NCI-H1417 (cell line): Measurements from ENCODE around the gene CLDN3.
"Not testable (repeated sequence)": the region's sequence is repeated elsewhere in the genome, so short reads cannot be mapped to it uniquely, and the experiment has no call there.

Source experiments
- DNase-seq, 3 experiments: peaks; one replicate each; lab custom pipeline; 2025; lab: John Stamatoyannopoulos, UW

The CLDN3 gene

DNA sequence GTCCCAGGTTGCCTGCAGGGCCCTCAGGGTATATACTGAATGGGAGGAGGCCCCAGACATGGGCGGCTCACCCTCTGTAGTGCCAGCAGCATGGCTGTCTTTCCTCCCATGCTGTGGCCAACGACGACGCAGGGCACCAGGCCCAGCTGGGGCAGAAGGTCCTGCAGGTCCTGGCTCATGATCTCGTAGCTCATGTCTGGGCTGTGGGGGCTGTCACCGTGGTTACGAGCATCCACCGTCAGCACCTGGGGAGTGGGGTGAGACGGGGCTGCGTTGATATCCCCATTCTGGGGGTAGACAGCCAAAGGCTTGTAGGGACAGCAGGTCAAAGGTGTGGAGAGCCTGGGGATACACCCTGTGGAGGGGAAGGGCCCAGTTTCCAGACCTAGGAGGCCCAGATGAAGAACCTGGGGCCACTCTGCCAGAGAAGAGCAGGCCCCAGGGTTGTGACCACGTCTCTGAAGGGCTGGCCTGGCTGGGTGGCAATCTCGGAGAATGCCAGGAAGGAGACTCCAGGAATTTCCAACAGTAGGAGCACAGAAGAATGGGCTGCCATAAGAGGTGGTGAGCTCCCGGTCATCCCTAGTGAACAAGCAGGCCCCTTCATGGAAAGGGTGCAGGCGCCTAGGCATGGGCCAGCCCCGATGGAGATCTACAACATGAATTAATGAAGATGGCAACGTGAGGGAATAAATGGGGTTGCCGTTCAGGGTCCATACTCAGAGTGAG is 32.4 kb downstream of the CLDN3 start:
- no peak for DNase-seq

DNA sequence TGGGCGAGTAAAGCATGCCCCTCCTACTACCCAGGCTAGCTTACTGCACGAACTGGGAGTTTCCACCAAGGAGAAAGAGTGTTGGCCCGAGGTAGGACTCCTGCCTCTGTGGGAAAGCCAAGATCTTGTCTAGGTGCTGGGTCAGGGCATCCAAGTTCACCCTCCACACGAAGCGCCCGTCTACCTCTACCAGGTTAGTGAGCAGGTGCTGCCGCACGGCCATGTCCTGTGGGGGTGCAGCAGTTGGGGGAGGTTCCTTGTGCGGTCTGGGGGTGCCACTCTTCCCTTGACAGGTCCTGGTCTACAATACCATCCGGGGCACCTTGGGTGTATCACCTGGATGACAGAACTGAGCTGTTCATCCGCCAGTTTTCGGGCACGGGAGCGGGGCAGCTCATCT is 33.2 kb downstream of the CLDN3 start:
- DNase-seq: no peak

DNA sequence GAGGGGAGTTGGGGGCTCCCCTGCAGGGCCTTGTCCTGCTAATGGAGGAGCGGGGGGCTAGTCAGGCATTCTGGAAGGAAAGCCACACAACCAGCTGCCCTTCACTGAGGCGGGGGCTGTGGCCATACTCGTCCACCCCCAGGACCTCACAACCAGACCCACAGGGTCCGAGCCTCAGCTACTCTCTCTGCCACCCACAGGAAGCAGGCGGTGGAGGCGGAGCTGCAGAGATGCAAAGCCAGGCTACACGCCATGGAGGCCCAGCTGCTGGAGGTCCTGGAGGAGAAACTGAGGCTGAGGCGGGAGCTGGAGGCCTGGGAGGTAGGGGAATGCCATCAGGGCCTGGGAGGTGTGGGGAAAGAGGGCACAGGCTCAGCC is 34.6 kb downstream of the CLDN3 start:
- no peak for DNase-seq

DNA sequence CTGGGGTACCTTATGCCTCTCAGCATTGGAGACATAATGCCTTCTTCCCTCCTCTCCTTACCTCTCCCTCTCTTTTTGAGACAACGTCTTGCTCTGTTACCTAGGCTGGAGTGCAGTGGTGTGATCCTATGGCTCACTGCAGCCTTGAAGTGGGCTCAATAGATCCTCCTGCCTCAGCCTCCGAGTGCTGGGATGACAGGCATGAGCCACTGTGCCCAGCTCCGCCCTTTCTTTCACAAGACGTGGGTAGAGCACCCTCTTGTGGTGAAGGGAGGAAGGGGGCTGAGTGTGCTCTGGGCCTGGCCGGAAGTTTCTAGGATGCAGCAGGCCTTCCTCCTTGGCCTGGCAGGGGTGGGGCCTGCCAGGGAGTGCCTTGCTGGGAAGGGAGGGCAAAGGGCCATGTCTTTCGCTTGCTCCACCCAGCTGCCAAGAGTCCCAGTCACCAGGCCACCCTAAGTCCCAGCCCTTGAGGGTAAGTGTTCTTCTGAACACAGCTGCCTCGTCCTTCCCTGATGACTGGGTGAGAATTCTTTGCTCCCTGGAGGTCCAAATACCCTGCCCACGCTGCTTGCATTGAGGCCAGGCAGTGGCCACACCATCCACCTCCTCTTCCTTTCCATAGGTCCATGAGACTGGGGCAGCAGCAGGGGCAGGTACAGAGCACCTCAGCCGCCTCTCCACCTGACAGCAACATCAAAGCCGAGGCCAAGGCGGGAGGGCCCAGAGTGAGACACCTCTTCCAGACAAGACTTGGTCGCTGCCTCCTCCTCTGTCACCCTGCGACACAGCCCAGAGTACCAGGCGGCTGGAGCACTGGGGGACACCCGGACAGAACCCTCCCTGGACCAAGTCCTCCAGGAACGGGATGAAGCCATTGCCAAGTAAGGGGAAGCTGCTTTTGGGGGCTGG is 35.2 kb downstream of the CLDN3 start:
- peak; percentile 84 to 96 (median 93) for DNase-seq

DNA sequence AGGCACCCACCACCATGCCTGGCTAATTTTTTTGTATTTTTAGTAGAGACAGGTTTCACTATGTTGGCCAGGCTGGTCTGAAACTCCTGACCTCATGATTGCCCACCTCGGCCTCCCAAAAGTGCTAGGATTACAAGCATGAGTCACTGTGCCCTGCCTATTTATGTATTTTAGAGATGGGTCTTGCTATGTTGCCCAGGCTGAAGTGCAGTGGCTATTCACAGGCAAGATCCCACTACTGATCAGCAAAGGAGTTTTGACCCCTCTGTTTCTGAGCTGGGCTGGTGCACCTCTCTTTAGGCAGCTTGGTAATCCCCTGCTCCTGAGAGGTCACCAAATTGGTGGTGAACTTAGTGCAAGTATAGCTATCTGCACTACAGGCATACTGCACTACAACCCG is 37.7 kb downstream of the CLDN3 start:
- DNase-seq: no peak

DNA sequence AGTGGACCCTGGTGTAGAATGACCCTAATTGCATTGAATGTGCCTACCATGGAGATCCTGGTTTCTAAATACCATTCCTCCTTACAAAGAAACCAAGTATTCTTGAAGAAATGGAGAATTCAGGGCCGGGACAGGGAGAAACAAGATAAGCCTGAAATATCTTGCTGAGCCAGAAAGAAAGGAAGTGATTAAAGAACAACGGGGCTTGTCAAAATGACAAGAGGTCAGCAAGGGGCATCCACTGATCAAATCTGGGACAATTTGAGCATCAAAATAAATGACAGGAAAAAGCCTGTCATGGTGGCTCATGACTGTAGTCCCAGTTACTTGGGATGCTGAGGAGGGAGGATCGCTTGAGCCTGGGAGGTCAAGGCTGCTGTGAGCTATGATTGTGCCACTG is 39.6 kb downstream of the CLDN3 start:
- DNase-seq: no peak

DNA sequence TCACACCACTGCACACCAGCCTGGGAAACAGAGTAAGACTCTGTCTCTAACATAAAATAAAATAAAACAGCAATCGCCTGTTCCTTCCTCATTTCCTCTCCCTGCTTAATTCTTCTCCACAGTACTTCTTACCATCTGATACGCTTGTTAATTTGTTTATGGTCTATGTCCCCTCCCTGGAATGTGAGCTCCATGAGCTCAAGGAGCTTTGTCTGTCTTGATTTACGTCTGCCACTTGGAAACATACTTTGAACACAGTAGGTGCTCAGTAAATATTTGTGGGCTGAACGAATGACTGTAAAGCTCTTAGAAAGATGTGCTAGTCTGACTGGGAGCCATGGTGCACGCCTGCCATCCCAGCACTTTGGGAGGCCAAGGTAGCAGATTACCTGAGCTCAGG is 41.5 kb downstream of the CLDN3 start:
- no peak for DNase-seq

DNA sequence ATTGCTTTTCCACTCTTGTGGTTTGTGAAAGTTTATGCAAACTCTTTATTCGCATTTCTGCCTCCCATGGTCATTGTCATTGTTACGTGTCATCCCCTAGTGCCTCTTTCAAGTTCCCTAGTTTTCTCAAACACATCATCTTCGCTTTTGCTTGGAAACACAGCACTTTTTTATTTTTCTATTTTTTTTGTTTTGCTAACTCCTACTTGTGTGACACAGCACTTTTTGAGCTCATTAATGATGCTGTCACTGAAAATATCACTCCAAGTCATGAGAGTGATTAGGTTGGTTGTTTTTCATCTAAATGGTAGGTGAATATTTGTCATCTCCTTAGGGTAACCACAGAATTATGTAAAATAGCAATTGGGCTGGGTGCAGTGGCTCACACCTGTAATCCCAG is 42.1 kb downstream of the CLDN3 start:
- no peak for DNase-seq

DNA sequence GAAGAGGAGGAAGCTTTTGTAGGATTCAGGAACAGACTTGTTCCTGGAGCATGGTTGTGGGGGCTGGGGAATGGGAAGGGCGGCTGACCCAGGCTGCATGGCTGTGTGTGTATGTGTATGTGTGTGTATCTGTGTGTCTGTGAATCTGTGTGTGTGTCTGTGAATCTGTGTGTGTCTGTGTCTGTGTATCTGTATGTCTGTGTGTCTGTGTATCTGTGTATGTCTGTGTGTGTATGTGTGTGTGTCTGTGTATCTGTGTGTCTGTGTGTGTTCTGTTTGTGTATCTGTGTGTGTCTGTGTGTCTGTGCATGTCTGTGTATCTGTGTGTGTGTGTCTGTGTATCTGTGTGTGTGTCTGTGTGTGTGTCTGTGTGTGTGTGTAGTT is 44.0 kb downstream of the CLDN3 start:
- no peak for DNase-seq

DNA sequence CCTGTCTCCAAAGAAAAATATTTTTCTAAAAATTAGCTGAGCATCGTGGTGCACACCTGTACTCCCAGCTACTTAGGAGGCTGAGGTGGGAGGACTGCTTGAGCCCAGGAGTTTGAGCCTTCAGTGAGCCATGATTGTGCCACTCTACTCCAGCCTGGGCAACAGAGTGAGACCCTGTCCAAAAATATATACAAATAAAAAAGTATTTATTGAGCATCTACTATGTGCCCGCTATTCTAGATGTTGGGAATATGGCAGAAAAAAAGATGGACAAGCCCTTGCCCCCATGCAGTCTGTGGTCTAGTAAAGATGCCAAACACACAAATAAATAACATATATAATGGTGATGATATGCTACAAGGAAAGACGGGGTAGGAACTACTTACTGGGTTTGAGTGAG is 46.3 kb downstream of the CLDN3 start:
- no peak for DNase-seq

DNA sequence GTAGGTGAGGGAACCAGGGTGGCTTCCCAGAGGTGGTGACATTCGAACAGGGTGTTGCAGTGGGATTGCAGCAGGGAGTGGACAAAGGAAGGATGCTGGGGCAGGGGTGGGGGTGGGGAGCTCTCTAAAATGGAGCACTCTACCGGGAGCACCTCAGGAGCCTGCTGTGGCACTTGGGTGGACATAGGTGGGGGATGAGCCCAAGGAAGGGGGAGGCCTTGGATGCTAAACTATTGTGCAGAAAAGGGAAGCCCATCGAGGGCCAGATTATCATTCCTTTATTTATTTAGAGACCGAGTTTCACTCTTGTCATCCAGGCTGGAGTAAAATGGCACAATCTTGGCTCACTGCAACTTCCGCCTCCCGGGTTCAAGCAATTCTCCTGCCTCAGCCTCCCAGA is 47.3 kb downstream of the CLDN3 start:
- DNase-seq: no peak

DNA sequence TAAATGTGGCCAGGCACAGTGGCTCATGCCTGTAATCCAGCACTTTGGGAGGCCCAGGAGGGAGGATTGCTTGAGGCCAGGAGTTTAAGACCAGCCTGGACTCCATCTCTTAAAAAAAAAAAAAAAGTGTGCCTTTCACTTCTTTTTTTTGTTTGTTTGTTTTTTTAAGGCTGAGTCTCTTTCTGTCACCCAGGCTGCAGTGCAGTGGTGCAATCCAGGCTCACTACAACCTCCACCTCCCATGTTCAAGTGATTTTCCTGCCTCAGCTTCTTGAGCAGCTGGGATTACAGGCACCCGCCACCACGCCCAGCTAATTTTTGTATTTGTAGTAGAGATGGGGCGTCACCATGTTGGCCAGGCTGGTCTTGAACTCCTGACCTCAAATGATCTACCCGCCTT is 47.9 kb downstream of the CLDN3 start:
- not testable (repeated sequence) for DNase-seq

DNA sequence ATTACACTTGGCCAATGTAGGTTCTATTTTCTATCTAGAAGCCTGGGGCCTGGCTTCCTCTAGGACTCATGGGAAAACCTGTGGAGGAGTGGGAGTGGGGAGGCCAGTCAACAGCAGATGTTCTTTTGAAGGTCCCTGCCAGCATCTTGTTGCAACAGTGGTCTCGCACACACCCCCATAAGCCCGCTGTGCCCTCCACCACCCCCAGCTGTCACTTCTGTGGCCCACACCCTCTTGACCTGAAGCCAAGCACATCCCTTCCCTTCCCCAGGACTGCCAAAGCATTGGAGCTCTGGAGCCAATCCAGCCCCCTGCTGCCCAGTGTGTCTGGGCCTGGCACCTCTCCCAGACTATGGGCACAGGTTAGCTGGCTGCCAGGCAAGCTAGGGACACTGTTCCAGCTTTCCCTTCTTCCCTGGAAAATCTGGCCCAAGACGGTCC is 48.7 kb downstream of the CLDN3 start:
- no peak for DNase-seq

DNA sequence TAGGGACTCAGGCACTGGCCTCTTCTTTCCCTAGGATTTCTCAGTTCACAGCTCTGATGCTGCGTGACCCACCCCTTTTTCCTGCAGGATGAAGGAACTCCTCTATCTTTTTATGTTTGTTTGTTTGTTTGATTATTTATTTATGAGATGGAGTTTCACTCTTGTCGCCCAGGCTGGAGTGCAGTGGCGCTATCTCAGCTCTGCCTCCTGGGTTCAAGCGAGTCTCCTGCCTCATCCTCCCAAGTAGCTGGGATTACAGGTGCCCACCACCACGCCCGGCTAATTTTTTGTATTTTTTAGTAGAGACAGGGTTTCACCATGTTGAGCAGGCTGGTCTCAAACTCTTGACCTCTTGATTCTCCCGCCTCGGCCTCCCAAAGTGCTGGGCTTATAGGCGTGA is 49.6 kb downstream of the CLDN3 start:
- not testable (repeated sequence) for DNase-seq

DNA sequence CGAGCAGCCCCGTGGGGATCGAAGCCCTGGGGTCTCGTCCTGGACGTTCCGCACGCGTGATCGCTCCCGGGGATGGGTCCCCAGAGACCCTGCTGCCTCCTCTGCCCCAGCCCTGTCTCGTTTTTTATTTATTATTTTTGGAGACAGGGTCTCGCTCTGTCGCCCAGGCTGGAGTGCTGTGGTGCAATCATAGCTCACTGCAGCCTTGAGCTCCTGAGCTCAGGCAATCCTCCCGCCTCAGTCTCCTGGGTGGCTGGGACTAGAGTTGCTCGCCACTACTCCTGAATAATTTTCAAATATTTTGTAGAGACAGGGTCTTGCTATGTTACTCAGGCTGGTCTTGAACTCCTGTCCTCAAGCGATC is 50.3 kb downstream of the CLDN3 start:
- DNase-seq: peak in 1 of 3 experiments; percentile 63
